GM10847 (cell line): ENCODE results near the gene QSOX1.
A peak's percentile ranks its signal among the peaks of the same experiment; 100 is the strongest.

Experiments
- POLR2A ChIP-seq: IDR thresholded peaks from 2 replicates; pipeline ENCODE4 v1.6.1; 2011; ENCODE audit not compliant: insufficient read length; ENCODE audit errors: extremely low read depth

The QSOX1 gene, protein sequence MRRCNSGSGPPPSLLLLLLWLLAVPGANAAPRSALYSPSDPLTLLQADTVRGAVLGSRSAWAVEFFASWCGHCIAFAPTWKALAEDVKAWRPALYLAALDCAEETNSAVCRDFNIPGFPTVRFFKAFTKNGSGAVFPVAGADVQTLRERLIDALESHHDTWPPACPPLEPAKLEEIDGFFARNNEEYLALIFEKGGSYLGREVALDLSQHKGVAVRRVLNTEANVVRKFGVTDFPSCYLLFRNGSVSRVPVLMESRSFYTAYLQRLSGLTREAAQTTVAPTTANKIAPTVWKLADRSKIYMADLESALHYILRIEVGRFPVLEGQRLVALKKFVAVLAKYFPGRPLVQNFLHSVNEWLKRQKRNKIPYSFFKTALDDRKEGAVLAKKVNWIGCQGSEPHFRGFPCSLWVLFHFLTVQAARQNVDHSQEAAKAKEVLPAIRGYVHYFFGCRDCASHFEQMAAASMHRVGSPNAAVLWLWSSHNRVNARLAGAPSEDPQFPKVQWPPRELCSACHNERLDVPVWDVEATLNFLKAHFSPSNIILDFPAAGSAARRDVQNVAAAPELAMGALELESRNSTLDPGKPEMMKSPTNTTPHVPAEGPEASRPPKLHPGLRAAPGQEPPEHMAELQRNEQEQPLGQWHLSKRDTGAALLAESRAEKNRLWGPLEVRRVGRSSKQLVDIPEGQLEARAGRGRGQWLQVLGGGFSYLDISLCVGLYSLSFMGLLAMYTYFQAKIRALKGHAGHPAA

DNA sequence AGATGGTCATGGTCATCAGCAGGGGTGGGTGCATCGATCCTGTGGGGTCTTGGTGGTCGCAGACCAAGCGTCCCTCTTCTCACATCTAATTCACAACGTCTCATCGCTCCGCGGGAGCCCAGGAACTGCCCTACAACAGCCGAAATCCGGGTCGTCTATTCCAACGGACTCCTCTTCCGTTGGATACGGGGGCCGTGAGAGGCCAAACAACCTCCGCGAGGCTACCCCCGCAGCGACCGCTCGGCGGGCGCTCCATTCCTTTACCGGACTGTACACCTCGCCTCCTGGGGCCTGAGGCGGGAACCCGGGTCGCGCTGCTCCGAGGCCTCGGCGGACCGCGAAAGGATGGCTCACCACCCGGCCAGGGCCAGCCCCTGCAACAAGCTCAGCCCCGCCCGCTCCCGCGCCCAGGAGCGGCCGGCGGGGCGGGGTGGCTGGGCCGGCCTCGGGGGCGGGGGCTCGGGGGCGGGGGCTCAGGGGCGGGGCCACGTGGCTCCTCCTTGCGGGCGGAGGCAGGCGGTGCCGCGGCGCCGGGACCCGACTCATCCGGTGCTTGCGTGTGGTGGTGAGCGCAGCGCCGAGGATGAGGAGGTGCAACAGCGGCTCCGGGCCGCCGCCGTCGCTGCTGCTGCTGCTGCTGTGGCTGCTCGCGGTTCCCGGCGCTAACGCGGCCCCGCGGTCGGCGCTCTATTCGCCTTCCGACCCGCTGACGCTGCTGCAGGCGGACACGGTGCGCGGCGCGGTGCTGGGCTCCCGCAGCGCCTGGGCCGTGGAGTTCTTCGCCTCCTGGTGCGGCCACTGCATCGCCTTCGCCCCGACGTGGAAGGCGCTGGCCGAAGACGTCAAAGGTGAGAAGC lies at the start of gene QSOX1:
Gene QSOX1, plus strand, starts transcription at position 545 of the 857 bp plus-strand sequence. Its CDS starts 39 bp downstream, at position 584.
- TF ChIP-seq POLR2A = peak; percentile 72

DNA sequence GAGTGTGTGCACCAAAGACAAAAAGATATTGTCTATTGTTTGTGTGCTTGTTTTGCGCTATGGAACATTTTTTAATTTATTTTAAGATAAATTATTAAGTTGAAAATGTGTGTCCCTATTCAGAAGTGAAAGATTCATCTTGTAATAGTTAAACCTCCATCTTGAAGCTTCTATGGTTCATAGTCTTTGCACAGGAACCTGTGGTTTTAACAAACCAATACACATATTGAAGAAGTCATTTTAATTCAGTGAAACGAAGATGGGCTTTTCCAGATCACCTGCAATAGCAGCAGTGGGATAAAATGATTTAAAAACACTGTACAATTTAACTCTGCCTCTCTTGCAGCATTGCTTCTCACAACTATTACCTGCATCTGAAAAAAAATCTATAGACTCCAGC lies 42.6 kb upstream of the QSOX1 start:
- TF ChIP-seq POLR2A = no peak

DNA sequence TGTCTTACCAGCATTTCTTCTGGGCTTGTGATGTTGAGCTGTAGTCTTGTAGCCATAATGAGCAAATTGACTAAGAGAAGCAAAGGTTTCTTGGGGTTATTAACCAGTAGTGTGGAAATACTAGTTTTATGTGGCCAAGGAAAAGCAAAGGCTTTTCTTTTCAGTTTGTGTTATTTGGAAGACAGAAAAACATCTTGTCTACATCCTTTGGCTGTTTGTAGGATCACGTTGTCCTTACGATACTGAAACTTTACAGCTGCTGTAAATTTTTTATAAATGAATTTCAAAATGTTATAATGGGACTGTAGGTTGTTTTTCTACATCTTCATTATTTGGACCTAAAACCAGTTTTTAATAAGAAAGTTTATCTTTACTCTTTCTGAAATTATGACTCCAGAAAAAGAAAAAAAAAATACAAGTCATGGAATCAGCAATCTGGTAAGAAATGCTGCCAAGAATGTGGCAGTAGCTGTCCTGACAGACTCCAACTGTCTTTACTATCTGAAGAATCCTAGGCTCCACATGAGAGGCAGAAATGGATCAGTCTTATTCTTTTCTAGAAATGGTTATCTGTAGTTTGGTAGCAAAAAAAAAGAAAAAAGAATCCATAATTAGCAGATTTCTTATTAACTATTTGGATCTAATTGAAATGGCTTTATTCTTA lies 41.6 kb upstream of the QSOX1 start:
- TF ChIP-seq POLR2A = no peak

DNA sequence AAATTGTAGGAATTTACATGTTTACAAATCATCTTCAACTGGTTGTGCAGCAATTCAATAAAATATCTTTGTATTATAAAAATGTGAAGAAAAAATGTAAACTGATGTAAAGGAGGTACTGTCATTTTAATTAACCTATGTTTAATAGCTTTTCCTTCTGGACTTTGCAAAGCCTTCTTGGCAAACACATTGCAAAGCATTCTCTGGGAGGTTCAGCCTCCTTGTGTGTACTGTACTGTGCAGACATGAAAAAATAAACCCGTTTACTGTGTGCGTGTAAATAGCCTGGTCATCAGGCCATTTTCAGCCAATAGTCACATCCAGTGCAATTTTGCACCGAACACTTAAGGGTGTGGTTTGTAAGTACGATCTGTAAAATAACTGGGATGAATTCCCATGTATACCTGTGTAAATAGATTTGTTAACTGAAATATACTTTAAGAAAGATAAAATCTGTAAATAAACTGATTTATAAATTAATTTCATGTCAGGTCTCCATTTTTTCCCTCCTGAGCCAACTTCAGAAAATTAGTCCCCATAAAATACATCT lies 40.2 kb upstream of the QSOX1 start:
- TF ChIP-seq POLR2A = no peak

DNA sequence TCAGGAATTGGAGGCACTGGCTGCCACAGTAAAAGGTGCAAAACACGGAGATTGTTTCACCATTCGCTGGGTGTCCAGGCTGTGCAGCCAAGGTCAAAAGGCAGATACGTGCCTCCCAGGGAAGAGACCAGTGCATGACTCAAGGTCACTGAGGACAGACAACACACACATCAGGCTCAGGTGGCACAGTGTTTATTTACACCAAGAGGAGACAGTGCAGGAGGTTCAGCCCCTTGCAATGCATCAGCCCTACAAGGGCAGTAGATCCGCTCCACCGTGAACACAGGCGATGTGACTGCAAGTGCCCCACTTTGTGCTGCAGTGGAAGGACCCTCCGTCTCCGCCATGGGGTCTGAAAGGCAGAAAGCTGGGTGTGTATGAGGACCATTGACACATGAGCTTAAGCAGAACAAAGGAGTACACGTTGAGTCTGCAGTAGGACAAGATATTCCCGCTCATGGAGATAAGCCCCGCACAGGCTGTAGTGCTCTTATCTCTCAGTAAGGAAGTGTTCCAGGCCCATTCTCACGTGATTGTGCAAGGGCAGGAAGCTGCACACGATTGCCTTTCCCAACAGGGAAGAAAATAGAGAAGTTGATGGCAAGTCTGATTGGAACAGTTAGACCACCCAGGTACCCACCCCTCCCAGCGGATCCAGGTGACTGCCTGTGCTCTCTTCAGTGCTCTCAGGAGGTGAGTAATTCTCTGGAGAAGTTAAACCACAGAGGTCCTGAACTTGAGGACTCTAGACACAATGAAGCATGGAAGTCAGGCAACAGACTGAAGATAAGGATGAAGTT lies 37.5 kb upstream of the QSOX1 start:
- no peak for TF ChIP-seq POLR2A

DNA sequence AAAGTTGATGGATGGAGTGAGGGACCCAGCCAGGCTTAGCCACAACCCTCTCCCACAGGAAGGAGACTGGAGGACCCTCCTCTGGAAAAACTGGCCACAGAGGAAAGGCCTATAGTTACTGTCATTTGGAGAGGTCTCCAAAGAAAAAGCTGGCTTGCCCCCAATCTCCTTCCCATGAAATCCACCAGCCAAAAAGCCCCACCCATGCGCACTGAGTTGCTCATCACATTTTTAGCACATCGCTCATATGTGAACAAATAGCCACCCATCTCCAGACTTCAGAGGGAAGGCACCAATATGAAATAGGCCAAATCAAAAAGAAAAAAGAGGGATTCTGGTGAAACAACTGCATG lies 36.9 kb upstream of the QSOX1 start:
- no peak for TF ChIP-seq POLR2A

DNA sequence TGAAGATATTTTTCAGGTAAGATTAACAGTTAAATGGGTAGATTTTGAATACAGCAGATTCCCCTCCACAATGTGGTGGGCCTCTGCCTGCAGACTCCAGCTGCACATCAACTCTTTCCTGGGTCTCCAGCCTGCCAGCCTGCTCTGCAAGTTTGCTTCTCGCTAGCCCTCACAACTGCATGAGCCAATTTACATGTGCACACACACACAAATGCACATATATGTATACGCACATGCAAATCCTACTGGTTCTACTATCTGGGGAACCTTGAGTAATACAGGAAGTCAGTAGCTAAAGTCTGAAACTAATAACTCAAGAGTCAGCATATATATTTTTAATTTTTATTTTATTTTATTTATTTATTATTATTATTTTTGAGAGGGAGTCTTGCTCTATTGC lies 34.8 kb upstream of the QSOX1 start:
- no peak for TF ChIP-seq POLR2A

DNA sequence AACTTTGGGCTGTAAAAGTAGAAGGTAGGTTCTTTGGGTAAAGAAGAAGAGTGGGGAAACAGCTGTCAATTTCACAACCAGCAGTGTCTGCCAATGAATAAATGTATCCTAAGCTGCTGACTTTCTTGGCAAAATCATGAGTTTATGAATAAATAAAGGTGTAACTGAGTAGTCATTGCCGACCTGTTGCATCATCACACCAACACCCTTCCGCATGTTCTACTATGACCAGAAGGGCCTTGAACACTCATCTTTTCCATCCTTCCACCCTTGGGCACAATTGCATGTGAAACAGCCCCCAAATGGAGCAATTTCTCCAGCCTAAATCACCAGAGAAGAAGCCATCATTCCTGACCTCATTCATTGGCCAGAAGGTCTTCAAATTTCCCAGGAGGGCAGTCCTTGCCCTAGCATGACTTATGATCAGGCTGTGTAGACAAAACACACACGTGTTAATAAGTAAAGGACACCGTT lies 31.2 kb upstream of the QSOX1 start:
- no peak for TF ChIP-seq POLR2A

DNA sequence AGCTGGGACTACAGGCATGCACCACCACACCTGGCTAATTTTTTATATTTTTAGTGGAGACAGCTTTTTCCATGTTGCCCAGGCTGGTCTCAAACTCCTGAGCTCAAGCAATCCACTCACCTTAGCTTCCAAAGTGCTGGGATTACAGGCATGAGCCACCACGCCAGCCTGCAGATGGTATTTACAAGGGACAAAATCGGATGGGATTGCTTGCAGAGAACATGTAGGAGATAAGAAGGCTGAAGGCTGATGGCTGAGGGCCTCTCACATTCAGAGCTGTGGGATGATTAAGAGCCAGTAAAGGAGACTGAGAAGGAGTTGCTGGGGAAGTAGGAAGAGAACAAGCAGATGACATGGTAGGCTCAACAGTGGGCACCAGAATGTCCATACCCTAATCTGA lies 24.0 kb upstream of the QSOX1 start:
- no peak for TF ChIP-seq POLR2A

DNA sequence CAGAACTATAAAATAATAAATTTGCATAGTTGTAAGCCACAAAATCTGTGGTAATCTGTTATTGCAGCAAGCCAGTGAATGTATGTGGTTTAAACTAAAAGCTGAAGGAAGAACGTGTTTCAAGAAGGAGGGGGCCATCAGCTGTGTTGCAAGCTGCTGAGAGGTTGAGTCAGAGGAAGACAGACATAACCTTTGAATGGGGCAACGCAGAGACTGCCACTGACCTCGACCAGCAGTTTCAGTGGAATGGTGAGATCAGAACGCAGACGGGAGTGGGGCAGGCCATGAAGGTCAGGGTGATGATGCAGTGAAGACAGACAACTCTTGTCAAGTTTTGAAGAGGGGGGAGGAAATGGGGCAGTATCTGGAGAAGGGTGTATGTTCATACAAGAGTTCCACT lies 23.2 kb upstream of the QSOX1 start:
- no peak for TF ChIP-seq POLR2A

DNA sequence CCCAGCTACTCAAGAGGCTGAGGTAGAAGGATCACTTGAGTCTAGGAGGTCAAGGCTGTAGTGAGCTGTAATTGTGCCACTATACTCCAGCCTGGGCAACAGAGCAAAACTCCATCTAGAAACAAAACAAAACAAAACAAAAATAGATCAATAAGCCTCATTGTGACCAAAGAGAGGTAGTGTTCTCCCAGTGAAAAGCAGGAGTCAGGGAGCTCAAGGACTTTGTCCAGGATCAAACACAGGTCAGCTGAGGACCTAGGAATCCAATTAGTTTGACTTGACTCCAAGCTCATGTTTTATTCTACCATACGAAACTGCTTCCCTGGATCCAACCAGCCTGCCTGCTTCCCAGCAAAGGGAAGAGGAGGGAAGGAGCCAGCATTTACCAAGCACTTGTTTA lies 21.5 kb upstream of the QSOX1 start:
- TF ChIP-seq POLR2A = no peak

DNA sequence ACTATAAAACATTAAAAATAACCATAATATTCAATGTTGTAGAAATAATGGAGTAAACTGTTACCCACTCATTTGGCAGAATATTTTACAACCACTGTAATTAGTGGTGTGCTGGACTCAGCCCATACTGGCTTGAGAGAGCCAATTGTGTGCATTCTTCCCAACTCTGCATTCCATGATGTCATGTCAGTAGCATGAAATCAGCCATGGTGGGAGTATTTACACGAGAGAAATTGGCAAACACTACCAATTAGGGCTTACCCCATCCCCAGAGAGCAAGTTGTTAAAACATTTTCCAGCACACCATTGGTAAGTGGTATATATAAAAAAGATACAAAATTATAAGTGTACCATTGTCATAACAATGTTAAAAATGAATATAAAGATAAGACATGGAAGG lies 19.1 kb upstream of the QSOX1 start:
- no peak for TF ChIP-seq POLR2A

DNA sequence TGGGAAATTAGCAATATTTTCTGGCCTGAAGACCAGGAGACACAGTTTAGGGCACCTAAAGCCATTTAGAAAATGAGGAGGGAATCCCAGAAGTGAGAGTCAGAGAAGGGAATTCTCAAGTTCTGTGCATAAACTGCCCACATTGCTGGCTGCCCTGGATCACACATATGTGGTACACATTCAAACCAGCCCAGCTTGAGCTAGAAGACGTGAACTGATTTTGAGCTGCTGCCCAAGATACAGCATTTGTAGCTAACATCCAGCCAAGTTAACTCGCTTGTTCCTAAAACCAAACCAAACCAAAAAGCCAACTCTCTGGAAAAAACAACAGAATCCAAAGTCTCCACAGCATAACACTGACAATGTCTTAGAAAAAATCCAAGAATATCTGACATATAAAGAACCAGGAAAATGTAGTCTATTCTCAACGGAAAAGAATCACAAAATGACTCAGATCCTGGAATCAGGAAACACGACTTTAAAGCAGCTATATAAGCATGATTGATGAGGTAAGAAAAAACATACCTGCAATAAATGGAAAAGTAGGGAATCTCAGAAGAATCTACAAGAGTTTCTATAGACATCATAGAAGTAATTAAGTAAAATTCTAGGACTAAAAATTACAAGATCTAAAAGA lies 18.2 kb upstream of the QSOX1 start:
- TF ChIP-seq POLR2A = no peak

DNA sequence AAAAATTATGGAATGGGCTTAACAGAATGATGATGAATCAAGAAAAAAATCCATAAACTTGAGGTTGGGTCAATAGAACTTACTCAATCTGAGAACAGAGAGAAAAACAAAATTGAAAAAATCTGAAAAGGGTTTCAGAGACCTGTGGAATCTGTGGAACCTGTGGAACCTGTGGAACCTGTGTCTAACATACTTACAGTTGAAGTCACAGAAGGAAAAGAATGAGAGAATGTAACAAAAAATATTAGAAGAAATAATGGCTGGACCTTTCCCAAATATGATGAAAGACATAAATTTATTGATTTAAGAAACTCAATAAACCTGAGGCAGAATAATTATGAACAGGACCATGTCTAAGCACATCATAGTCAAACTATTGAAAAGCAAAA lies 17.7 kb upstream of the QSOX1 start:
- no peak for TF ChIP-seq POLR2A

DNA sequence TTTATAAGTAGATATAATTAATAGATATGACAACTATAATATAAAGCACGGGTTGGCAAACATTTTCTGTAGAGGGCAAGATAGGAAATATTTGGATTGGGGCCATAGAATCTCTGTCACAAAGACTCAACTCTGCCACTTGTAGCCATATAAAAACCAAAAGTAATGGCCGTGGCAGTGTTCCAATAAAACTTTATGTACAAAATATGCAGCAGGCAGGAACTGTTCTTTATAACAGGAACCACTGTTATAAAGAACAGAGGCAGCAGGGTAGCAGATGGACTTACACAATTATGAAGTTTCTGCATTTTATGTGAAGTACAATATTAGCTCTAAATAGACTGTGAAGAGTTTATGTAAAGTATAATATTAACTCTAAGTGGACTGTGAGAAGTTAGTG lies 16.9 kb upstream of the QSOX1 start:
- no peak for TF ChIP-seq POLR2A
